ENCODE data around the gene CUL5.
A peak's percentile ranks its signal among the peaks of the same experiment; 100 is the strongest.
"Not testable (repeated sequence)": the region's sequence is repeated elsewhere in the genome, so short reads cannot be mapped to it uniquely, and the experiment has no call there.

Gene CUL5

GRCh38 chr11:108025387-108026080 is 16.8 kb downstream of the CUL5 start:
- no peak for DNase-seq (ENCODE audit: low read depth in 2 of 2)

GRCh38 chr11:108027057-108027456 is 18.4 kb downstream of the CUL5 start:
- DNase-seq (ENCODE audit: low read depth in 2 of 2): no peak

- DNase-seq (ENCODE audit: low read depth in 2 of 2): not testable (repeated sequence)
Observed at GRCh38 chr11:108028822-108029441, 20.2 kb downstream of the CUL5 start.

- not testable (repeated sequence) for DNase-seq (ENCODE audit: low read depth in 2 of 2)
Observed at GRCh38 chr11:108031604-108032003, 22.9 kb downstream of the CUL5 start.

- no peak for DNase-seq (ENCODE audit: low read depth in 2 of 2)
Observed at GRCh38 chr11:108032800-108033199, 24.1 kb downstream of the CUL5 start.

- DNase-seq (ENCODE audit: low read depth in 2 of 2): no peak
Observed at GRCh38 chr11:108034034-108034433, 25.3 kb downstream of the CUL5 start.

- DNase-seq (ENCODE audit: low read depth in 2 of 2): no peak
Observed at GRCh38 chr11:108034952-108035351, 26.3 kb downstream of the CUL5 start.

- no peak for DNase-seq (ENCODE audit: low read depth in 2 of 2)
Observed at GRCh38 chr11:108035690-108036089, 27.0 kb downstream of the CUL5 start.

GRCh38 chr11:108037211-108037610 is 28.5 kb downstream of the CUL5 start:
- no peak for DNase-seq (ENCODE audit: low read depth in 2 of 2)

GRCh38 chr11:108037636-108038035 is 28.9 kb downstream of the CUL5 start:
- DNase-seq (ENCODE audit: low read depth in 2 of 2): no peak

GRCh38 chr11:108048269-108048668 is 39.6 kb downstream of the CUL5 start:
- no peak for DNase-seq (ENCODE audit: low read depth in 2 of 2)

- no peak for DNase-seq (ENCODE audit: low read depth in 2 of 2)
Observed at GRCh38 chr11:108062336-108062735, 53.6 kb downstream of the CUL5 start.

GRCh38 chr11:108063410-108063809 is 54.7 kb downstream of the CUL5 start:
- DNase-seq (ENCODE audit: low read depth in 2 of 2): no peak

- peak; percentile 5 to 7 for DNase-seq (ENCODE audit: low read depth in 2 of 2)
Observed at GRCh38 chr11:108069947-108070346, 61.2 kb downstream of the CUL5 start.

GRCh38 chr11:108084811-108085210 is 76.1 kb downstream of the CUL5 start:
- no peak for DNase-seq (ENCODE audit: low read depth in 2 of 2)

- no peak for DNase-seq (ENCODE audit: low read depth in 2 of 2)
Observed at GRCh38 chr11:108085672-108086071, 77.0 kb downstream of the CUL5 start.

GRCh38 chr11:108092134-108092533 is 83.4 kb downstream of the CUL5 start:
- no peak for DNase-seq (ENCODE audit: low read depth in 2 of 2)

- no peak for DNase-seq (ENCODE audit: low read depth in 2 of 2)
Observed at GRCh38 chr11:108093128-108093904, 84.6 kb downstream of the CUL5 start.

- DNase-seq (ENCODE audit: low read depth in 2 of 2): no peak
Observed at GRCh38 chr11:108097179-108097578, 88.5 kb downstream of the CUL5 start.

- DNase-seq (ENCODE audit: low read depth in 2 of 2): no peak
Observed at GRCh38 chr11:108101090-108101775, 92.5 kb downstream of the CUL5 start.

- no peak for DNase-seq (ENCODE audit: low read depth in 2 of 2)
Observed at GRCh38 chr11:108111126-108111525, 102.4 kb downstream of the CUL5 start.

- DNase-seq (ENCODE audit: low read depth in 2 of 2): no peak
Observed at GRCh38 chr11:108112057-108112456, 103.4 kb downstream of the CUL5 start.
